ENCODE data around the gene MSANTD3.

MSANTD3 gene

GRCh38 chr9:100466829-100467221 lies 39.9 kb downstream of the MSANTD3 start:
- no peak for DNase-seq

GRCh38 chr9:100468041-100468440 lies 41.1 kb downstream of the MSANTD3 start:
- no peak for DNase-seq

- no peak for DNase-seq
These were observed 45.3 kb downstream of the MSANTD3 start for GRCh38 chr9:100472268-100472667.

- peak; percentile 15 to 44 for DNase-seq
These were observed 45.9 kb downstream of the MSANTD3 start, which contains the start of gene TMEFF1 for GRCh38 chr9:100472788-100473275. Gene TMEFF1, plus strand, starts transcription at chr9:100473149. Its CDS starts 396 bp downstream, at chr9:100473545.

DNA sequence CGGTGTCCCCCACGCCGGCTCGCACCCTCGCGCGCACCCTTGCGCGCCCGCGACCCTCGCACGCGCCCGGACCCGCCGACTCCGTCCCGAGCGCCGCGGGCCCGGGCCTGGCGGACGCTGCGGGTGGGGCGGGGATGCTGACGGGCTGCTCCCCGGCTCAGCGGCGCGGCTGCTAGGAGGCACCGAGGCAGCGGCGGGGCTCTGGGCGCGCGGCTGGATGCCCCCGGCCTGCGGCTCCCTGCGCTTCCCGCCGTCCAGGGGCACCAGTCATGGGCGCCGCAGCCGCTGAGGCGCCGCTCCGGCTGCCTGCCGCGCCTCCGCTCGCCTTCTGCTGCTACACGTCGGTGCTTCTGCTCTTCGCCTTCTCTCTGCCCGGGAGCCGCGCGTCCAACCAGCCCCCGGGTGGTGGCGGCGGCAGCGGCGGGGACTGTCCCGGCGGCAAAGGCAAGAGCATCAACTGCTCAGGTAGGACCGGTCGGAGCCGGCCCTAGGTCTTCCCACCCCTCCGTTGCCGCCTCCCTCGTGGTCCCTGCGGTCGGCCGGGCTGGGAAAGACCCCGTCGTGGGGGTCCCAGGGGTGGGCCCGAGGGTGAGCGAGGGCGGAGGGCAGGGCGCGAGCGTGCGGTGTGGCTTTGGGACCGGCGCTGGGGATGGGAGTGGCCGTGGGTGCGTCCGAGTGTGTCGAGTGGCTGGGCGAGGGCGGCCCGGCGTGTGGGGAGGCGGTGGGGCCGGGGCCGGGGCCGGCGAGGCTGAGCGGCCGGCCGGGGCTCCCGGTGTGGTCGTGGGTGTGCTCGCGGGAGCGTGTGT lies 46.5 kb downstream of the MSANTD3 start:
- DNase-seq = peak; percentile 15 to 23

DNA sequence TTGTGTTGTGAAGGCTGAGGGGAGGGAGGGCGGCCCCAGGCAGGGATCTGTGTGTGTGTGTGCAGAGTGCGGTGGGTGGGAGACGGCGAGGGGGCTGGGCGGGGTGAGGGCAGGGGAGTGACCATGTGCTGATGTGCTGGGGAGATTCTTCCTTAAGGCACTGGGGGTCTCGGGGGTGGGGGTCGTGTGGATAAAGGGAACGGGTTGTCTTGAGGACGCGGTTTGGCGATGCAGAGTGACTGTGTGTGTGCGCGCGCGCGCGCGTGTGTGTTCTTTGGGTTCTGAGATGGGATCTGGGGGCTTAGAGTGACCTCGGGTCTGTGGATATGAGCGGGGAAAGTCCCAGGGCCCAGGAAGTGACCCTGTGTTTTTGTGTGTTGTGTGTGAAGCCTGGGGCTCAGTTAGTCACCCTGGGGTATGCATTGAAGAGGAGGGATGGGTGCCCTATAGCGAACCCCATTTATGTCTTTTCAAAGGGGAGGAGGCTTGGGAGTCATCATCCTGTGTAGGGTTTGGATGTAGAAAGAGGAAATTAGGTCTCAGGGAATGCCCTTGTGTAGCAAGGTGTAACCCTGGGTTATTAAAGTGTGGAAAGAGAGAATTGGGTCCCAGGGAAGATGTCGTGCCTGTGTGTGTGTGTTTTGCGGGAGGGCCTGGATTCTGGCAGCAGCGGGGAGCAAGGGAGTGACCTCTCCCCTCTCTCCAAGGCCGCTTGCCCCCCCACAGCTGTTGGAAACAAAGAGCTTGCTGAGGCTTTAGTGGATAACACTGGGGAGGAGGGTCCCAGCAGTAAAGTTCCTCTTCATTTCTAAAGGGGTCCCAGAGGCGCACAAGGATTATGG lies 47.4 kb downstream of the MSANTD3 start:
- no peak for DNase-seq

- DNase-seq = no peak
These were observed 48.0 kb downstream of the MSANTD3 start for GRCh38 chr9:100474924-100475276.

DNA sequence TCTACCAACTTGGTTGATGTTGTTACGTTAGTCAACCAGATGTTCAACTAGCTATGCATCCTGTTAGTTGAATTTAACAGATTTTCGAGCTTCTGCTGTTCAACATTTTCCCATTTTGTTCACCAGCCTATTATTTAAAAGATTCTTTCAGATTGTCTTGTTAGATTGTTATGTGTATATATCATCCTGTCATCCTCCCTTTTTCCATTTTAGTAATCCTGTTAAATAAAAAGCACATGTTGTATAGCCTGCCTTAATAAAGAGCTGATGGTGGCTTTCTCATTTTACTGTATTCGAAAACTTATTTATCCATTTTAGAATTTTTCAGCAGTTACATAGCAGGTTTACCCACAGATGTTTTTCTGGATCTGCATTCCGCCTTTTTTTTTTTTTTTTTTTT lies 50.3 kb downstream of the MSANTD3 start:
- DNase-seq = no peak

DNA sequence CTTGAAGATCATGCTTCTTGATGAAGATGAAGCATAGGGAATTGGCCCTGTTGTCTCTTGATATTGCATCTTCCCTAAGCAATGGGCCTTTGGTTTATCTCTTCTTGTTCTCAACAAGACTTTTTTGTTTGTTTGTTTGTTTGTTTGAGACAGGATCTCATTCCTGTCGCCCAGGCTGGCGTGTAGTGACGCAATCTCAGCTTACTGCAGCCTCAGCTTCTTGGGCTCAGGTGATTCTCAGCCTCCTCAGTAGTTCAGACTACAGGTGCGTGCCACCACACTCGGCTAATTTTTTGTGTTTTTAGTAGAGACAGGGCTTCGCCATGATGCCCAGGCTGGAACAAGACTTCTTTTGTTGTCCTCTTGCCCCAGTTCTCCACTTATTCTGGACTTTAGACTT lies 51.2 kb downstream of the MSANTD3 start:
- no peak for DNase-seq

DNA sequence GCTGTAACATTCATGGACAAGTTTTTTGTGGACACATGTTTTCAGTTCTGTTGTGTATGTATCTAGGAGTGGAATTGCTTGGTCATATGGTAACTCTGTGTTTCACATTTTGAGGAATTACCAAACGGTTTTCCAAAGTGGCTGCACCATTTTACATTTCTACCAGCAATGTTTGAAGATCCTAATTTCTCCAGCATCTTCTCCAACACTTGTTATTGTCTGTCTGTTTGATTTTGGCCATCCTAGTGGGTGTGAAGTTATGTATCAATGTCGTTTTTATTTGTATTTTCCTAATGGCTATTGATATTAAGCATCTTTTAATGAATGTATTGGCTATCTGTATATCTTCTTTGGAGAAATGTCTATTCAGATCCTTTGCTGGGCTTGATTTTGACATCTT lies 52.9 kb downstream of the MSANTD3 start:
- no peak for DNase-seq

DNA sequence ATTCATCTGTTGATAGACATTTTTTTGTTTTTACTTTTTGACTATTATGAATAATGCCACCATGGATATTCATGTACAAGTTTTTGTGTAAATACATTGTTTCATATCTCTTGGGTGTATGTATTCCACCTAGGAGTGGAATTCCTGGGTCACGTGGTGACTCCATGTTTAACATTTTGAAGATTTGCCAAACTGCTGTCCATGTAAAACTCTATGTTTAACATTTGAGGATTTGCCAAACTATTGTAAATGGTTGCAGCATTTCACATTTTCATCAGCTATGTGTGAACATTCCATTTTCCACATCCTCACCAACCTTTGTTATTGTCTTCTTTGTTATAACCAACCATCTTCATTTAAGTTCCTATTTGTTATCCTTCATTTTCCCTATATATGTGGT lies 58.3 kb downstream of the MSANTD3 start:
- no peak for DNase-seq

GRCh38 chr9:100486479-100487176 lies 59.7 kb downstream of the MSANTD3 start:
- no peak for DNase-seq

DNA sequence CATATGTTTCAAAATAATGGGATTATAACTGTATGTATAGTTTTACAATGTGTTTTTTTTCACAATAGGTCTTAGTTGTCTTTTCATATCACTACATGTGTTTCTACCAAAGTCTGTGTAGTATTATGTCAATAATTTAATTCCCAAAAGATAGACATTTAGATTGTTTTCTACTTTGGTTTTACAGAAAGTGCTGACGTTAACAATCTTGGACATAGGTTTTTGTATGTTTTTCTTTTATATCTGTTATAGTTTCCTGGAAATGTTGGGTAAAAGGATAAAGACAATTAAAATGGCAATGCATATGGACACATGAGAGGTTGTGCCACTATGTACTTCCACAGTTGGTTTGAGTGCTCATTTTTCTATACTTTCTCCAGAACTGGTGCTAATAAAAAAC lies 61.2 kb downstream of the MSANTD3 start:
- DNase-seq = no peak

DNA sequence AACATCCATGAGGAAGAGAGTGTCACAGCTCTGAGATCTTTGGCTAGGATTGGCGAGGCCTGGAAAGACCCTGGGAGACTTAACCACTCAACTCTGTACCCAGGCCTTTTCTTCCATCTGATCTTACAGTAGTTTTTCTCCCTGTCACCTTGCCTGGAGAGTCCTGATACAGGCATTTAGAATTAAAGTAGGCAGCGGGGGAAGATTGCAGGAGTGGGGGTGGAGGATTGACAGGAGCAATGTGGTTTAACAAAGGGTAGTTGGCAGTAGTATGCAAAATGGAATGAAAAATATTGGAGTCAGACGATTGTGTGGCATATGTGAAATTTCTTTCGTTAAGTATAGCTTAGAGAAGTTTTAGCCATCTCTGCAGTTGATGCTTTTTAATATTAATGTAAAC lies 62.9 kb downstream of the MSANTD3 start:
- no peak for DNase-seq

- no peak for DNase-seq
These were observed 66.0 kb downstream of the MSANTD3 start for GRCh38 chr9:100492952-100493351.

GRCh38 chr9:100498592-100498991 lies 71.6 kb downstream of the MSANTD3 start:
- DNase-seq = no peak

DNA sequence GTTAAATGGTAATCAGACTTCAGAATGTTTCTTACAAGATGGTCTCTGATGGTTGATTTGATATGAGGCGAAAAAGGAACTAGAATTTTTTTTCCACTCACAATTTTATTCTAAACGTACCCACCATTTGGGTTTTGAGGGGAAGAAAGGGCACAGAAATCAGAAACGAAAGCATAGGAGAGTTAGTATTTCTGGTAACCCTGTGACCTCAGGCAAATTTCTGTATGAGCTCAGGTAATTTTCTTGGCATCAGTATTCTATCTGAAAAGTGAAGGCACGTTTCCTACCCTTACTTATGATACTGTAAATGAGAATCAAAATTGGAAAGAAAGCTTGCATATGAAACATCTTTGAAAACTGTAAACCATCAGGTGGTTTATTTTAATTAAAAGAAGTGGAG lies 72.5 kb downstream of the MSANTD3 start:
- DNase-seq = no peak

DNA sequence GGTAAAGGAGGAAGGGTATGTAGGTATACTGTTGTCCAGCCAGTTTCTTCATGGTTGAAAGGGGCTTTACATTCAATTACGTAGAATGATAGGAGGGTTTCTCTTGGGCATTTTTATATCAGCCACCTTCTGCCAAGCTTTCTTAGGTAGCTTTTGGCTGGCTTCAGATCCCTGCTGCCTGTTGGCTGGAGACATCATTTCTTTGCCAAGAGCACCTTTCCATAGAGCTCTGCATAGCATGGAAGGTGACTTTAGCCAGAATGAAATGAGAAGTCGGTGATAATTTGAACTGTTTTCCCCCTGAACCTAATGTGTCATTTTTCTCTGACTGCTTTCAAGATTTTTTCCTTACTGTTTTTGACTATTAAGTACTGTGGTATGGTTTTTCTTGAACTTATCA lies 72.9 kb downstream of the MSANTD3 start:
- DNase-seq = no peak
